GM12891 (cell line): ENCODE results near the gene SVOP.

Experiments used
- PAX5 ChIP-seq: IDR thresholded peaks from 2 replicates; pipeline ENCODE4 v1.6.1; 2011; ENCODE audit warnings: low read length, moderate library complexity, mild to moderate bottlenecking; ENCODE audit not compliant: insufficient read depth, severe bottlenecking
- POLR2A ChIP-seq: IDR thresholded peaks from 2 replicates; pipeline ENCODE4 v1.6.1; 2011; ENCODE audit warnings: low read depth, low read length, control low read depth
- POLR2AphosphoS5 ChIP-seq: IDR thresholded peaks from 2 replicates; pipeline ENCODE4 v1.6.1; 2011; ENCODE audit warnings: low read depth, low read length, control low read depth
- POU2F2 ChIP-seq: IDR thresholded peaks from 2 replicates; pipeline ENCODE4 v1.6.1; 2011; ENCODE audit warnings: low read depth, mild to moderate bottlenecking, control low read depth, low read length, moderate library complexity
- SPI1 ChIP-seq: IDR thresholded peaks from 2 replicates; pipeline ENCODE4 v1.6.1; 2011; ENCODE audit warnings: low read depth, low read length, control low read depth
- TAF1 ChIP-seq: IDR thresholded peaks from 2 replicates; pipeline ENCODE4 v1.6.1; 2011; ENCODE audit warnings: low read depth, low read length, control low read depth

- TF ChIP-seq SPI1 (no peak), POLR2A (no peak), POLR2AphosphoS5 (no peak), TAF1 (no peak), PAX5 (no peak), POU2F2 (no peak)
These were observed 60.9 kb downstream of the SVOP start for GRCh38 chr12:108959748-108960655.
